ENCODE data around the gene SLC35F1.

Gene SLC35F1

GRCh38 chr6:117910549-117910948, 3.5 kb downstream of the SLC35F1 start:
- peaks cover 36% of the 10 kb centered on the region for H3K27me3 ChIP-seq (ENCODE audit: insufficient read depth, low read length)
- no peak overlapping the region for H3K9ac ChIP-seq (ENCODE audit: low read depth, low read length)
- H3K4me1 ChIP-seq (ENCODE audit: insufficient read depth, low read length) = peaks cover 6% of the 10 kb centered on the region; the same call in 1 of the 2 replicates
- H3K27ac ChIP-seq (ENCODE audit: low read length) = no peak overlapping the region
- H3K36me3 ChIP-seq (ENCODE audit: insufficient read depth, low read depth, low read length) = no peaks in the 10 kb centered on the region
- H3K4me3 ChIP-seq (ENCODE audit: low read length) = no peak overlapping the region
- no peaks in the 10 kb centered on the region for H3K9me3 ChIP-seq (ENCODE audit: insufficient read depth, low read depth, low read length)

GRCh38 chr6:117911150-117911549, 4.1 kb downstream of the SLC35F1 start:
- Histone ChIP-seq H3K9ac (ENCODE audit: low read depth, low read length) (no peak overlapping the region), H3K27ac (ENCODE audit: low read length) (no peak overlapping the region), H3K27me3 (ENCODE audit: insufficient read depth, low read length) (peaks cover 30% of the 10 kb centered on the region), H3K36me3 (ENCODE audit: insufficient read depth, low read depth, low read length) (no peaks in the 10 kb centered on the region), H3K9me3 (ENCODE audit: insufficient read depth, low read depth, low read length) (no peaks in the 10 kb centered on the region), H3K4me1 (ENCODE audit: insufficient read depth, low read length) (peaks cover 6% of the 10 kb centered on the region; the same call in 1 of the 2 replicates), H3K4me3 (ENCODE audit: low read length) (no peak overlapping the region)

- H3K36me3 ChIP-seq (ENCODE audit: insufficient read depth, low read depth, low read length) = no peaks in the 10 kb centered on the region
Observed at GRCh38 chr6:117911660-117912059, 4.6 kb downstream of the SLC35F1 start.

GRCh38 chr6:117915846-117916245, 8.8 kb downstream of the SLC35F1 start:
- Histone ChIP-seq H3K27ac (ENCODE audit: low read length) (no peak overlapping the region), H3K9ac (ENCODE audit: low read depth, low read length) (no peak overlapping the region), H3K4me3 (ENCODE audit: low read length) (no peak overlapping the region), H3K4me1 (ENCODE audit: insufficient read depth, low read length) (peaks cover 4% of the 10 kb centered on the region; the same call in 1 of the 2 replicates), H3K9me3 (ENCODE audit: insufficient read depth, low read depth, low read length) (no peaks in the 10 kb centered on the region), H3K27me3 (ENCODE audit: insufficient read depth, low read length) (peaks cover 34% of the 10 kb centered on the region), H3K36me3 (ENCODE audit: insufficient read depth, low read depth, low read length) (no peaks in the 10 kb centered on the region)

More at GRCh38 chr6:117911660-117912059, 4.6 kb downstream of the SLC35F1 start:
- Histone ChIP-seq H3K27me3 (ENCODE audit: insufficient read depth, low read length) (peaks cover 33% of the 10 kb centered on the region), H3K4me3 (ENCODE audit: low read length) (no peak overlapping the region), H3K4me1 (ENCODE audit: insufficient read depth, low read length) (peaks cover 2% of the 10 kb centered on the region; the same call in 1 of the 2 replicates), H3K9ac (ENCODE audit: low read depth, low read length) (no peak overlapping the region), H3K27ac (ENCODE audit: low read length) (no peak overlapping the region), H3K9me3 (ENCODE audit: insufficient read depth, low read depth, low read length) (no peaks in the 10 kb centered on the region)

GRCh38 chr6:117916483-117916882, 9.4 kb downstream of the SLC35F1 start:
- Histone ChIP-seq H3K9me3 (ENCODE audit: insufficient read depth, low read depth, low read length) (no peaks in the 10 kb centered on the region), H3K9ac (ENCODE audit: low read depth, low read length) (no peak overlapping the region), H3K4me1 (ENCODE audit: insufficient read depth, low read length) (peaks cover 4% of the 10 kb centered on the region; the same call in 1 of the 2 replicates)

GRCh38 chr6:117917176-117917575, 10.1 kb downstream of the SLC35F1 start:
- H3K9ac ChIP-seq (ENCODE audit: low read depth, low read length) = no peak overlapping the region
- peaks cover 47% of the 10 kb centered on the region for H3K27me3 ChIP-seq (ENCODE audit: insufficient read depth, low read length)
- no peak overlapping the region for H3K4me3 ChIP-seq (ENCODE audit: low read length)
- H3K4me1 ChIP-seq (ENCODE audit: insufficient read depth, low read length) = peaks cover 4% of the 10 kb centered on the region; the same call in 1 of the 2 replicates
- no peak overlapping the region for H3K27ac ChIP-seq (ENCODE audit: low read length)
- no peaks in the 10 kb centered on the region for H3K9me3 ChIP-seq (ENCODE audit: insufficient read depth, low read depth, low read length)
- H3K36me3 ChIP-seq (ENCODE audit: insufficient read depth, low read depth, low read length) = no peaks in the 10 kb centered on the region

More at GRCh38 chr6:117916483-117916882, 9.4 kb downstream of the SLC35F1 start:
- H3K27ac ChIP-seq (ENCODE audit: low read length) = no peak overlapping the region
- peaks cover 40% of the 10 kb centered on the region for H3K27me3 ChIP-seq (ENCODE audit: insufficient read depth, low read length)
- H3K4me3 ChIP-seq (ENCODE audit: low read length) = no peak overlapping the region
- no peaks in the 10 kb centered on the region for H3K36me3 ChIP-seq (ENCODE audit: insufficient read depth, low read depth, low read length)

GRCh38 chr6:117918454-117918853, 11.4 kb downstream of the SLC35F1 start:
- H3K4me1 ChIP-seq (ENCODE audit: insufficient read depth, low read length) = peaks cover 4% of the 10 kb centered on the region; the same call in 1 of the 2 replicates
- no peaks in the 10 kb centered on the region for H3K36me3 ChIP-seq (ENCODE audit: insufficient read depth, low read depth, low read length)
- peaks cover 52% of the 10 kb centered on the region for H3K27me3 ChIP-seq (ENCODE audit: insufficient read depth, low read length)
- no peak overlapping the region for H3K27ac ChIP-seq (ENCODE audit: low read length)
- H3K9ac ChIP-seq (ENCODE audit: low read depth, low read length) = no peak overlapping the region
- no peaks in the 10 kb centered on the region for H3K9me3 ChIP-seq (ENCODE audit: insufficient read depth, low read depth, low read length)
- no peak overlapping the region for H3K4me3 ChIP-seq (ENCODE audit: low read length)

GRCh38 chr6:117919275-117919674, 12.2 kb downstream of the SLC35F1 start:
- peak overlapping the region; percentile 36 for H3K4me3 ChIP-seq (ENCODE audit: low read length)
- peaks cover 52% of the 10 kb centered on the region for H3K27me3 ChIP-seq (ENCODE audit: insufficient read depth, low read length)
- no peak overlapping the region for H3K27ac ChIP-seq (ENCODE audit: low read length)
- H3K9me3 ChIP-seq (ENCODE audit: insufficient read depth, low read depth, low read length) = no peaks in the 10 kb centered on the region
- no peak overlapping the region for H3K9ac ChIP-seq (ENCODE audit: low read depth, low read length)
- no peaks in the 10 kb centered on the region for H3K36me3 ChIP-seq (ENCODE audit: insufficient read depth, low read depth, low read length)
- peaks cover 4% of the 10 kb centered on the region; the same call in 1 of the 2 replicates for H3K4me1 ChIP-seq (ENCODE audit: insufficient read depth, low read length)

GRCh38 chr6:117919775-117920729, 13.0 kb downstream of the SLC35F1 start:
- H3K36me3 ChIP-seq (ENCODE audit: insufficient read depth, low read depth, low read length) = no peaks in the 10 kb centered on the region
- H3K4me1 ChIP-seq (ENCODE audit: insufficient read depth, low read length) = peaks cover 4% of the 10 kb centered on the region; the same call in 1 of the 2 replicates
- peaks cover 52% of the 10 kb centered on the region for H3K27me3 ChIP-seq (ENCODE audit: insufficient read depth, low read length)
- H3K9me3 ChIP-seq (ENCODE audit: insufficient read depth, low read depth, low read length) = no peaks in the 10 kb centered on the region
- H3K9ac ChIP-seq (ENCODE audit: low read depth, low read length) = peak overlapping the region; percentile 71
- H3K4me3 ChIP-seq (ENCODE audit: low read length) = peak overlapping the region; percentile 65
- H3K27ac ChIP-seq (ENCODE audit: low read length) = no peak overlapping the region

GRCh38 chr6:117924690-117925089, 17.6 kb downstream of the SLC35F1 start:
- H3K36me3 ChIP-seq (ENCODE audit: insufficient read depth, low read depth, low read length) = no peaks in the 10 kb centered on the region
- peaks cover 19% of the 10 kb centered on the region; the same call in 1 of the 2 replicates for H3K27me3 ChIP-seq (ENCODE audit: insufficient read depth, low read length)
- no peak overlapping the region for H3K4me3 ChIP-seq (ENCODE audit: low read length)
- H3K27ac ChIP-seq (ENCODE audit: low read length) = no peak overlapping the region
- H3K9ac ChIP-seq (ENCODE audit: low read depth, low read length) = no peak overlapping the region
- H3K4me1 ChIP-seq (ENCODE audit: insufficient read depth, low read length) = no peaks in the 10 kb centered on the region; the same call in 1 of the 2 replicates
- peaks cover 16% of the 10 kb centered on the region for H3K9me3 ChIP-seq (ENCODE audit: insufficient read depth, low read depth, low read length)

GRCh38 chr6:117927866-117928265, 20.8 kb downstream of the SLC35F1 start:
- H3K27ac ChIP-seq (ENCODE audit: low read length) = no peak overlapping the region
- H3K4me3 ChIP-seq (ENCODE audit: low read length) = no peak overlapping the region
- H3K27me3 ChIP-seq (ENCODE audit: insufficient read depth, low read length) = no peaks in the 10 kb centered on the region
- H3K9ac ChIP-seq (ENCODE audit: low read depth, low read length) = no peak overlapping the region
- peaks cover 16% of the 10 kb centered on the region for H3K9me3 ChIP-seq (ENCODE audit: insufficient read depth, low read depth, low read length)
- H3K36me3 ChIP-seq (ENCODE audit: insufficient read depth, low read depth, low read length) = no peaks in the 10 kb centered on the region
- no peaks in the 10 kb centered on the region; the same call in 1 of the 2 replicates for H3K4me1 ChIP-seq (ENCODE audit: insufficient read depth, low read length)
